GM12878 (cell line): ENCODE results near the gene ATXN7L1. TPM values are rescaled to one million over a fixed set of nuclear protein-coding genes. Genes with fewer than 3 reads are reported as not detected.
A peak's percentile ranks its signal among the peaks of the same experiment; 100 is the strongest.

ENCODE experiments used
- ATAC-seq: fragments of 200-7000 bp; cut with Tn5 transposase; 3 replicates; pipeline ENCODE4 v1.9.1; 2020; ENCODE audit warnings: mild to moderate bottlenecking, moderate library complexity
- BruUV-seq: library from RNA; stranded (reverse); fragments of 400-500 nt; replicated peaks from 2 replicates; lab custom pipeline; 2021; lab: Mats Ljungman, UMichigan
- CTCF ChIA-PET: fragments of 300-600 bp; sonication (Branson Sonifier 250); formaldehyde crosslinking; extraction: SDS; loops from one replicate; lab custom pipeline; 2021; ENCODE audit warnings: inconsistent platforms; lab: Yijun Ruan, JAX
- POLR2A ChIA-PET: fragments of 350-600 bp; formaldehyde crosslinking; extraction: SDS; loops from one replicate; lab custom pipeline; 2021; ENCODE audit warnings: inconsistent platforms; lab: Charles Lee
- RAD21 ChIA-PET: fragments of 300-600 bp; sonication (Branson Sonifier 250); formaldehyde crosslinking; loops from one replicate; lab custom pipeline; 2023; ENCODE audit warnings: antibody characterized with exemption; ENCODE audit not compliant: unreplicated experiment; lab: Charles Lee
- SMC1A ChIA-PET: fragments of 300-600 bp; sonication (Branson Sonifier 250); formaldehyde crosslinking; loops from one replicate; lab custom pipeline; 2023; ENCODE audit not compliant: unreplicated experiment, uncharacterized antibody; lab: Charles Lee
- DNase-seq: peaks from one replicate; pipeline ENCODE4 v3.0.0-alpha.2; 2011; ENCODE audit warnings: low read depth, low spot score
- FAIRE-seq: peaks from 3 replicates; lab custom pipeline; 2011; peaks lifted over from hg19 to GRCh38; lab: Jason Lieb, UNC
- H2AFZ ChIP-seq: 2 replicates; pipeline ENCODE4 v1.6.0; 2011; ENCODE audit warnings: low read depth, low read length, control low read depth; ENCODE audit not compliant: control insufficient read depth
- H3K27ac ChIP-seq: 2 replicates; pipeline ENCODE4 v1.5.1; 2011; ENCODE audit warnings: control low read depth; ENCODE audit not compliant: control insufficient read depth, insufficient read depth
- H3K27me3 ChIP-seq, 2 experiments: replicated peaks in 1 of 2; 2 replicates each; pipeline versions ENCODE4 v1.6.0 to v1.6.1; 2011; ENCODE audit warnings: low read length in 1 of 2; ENCODE audit not compliant: control insufficient read depth in 2 of 2, insufficient read depth in 2 of 2
- H3K36me3 ChIP-seq, 2 experiments: 2 replicates each; pipeline ENCODE4 v1.5.1; 2011; ENCODE audit warnings: low read length in 1 of 2; ENCODE audit not compliant: control insufficient read depth in 2 of 2, insufficient read depth in 2 of 2
- H3K4me1 ChIP-seq: 2 replicates; pipeline ENCODE4 v1.6.1; 2011; ENCODE audit warnings: mild to moderate bottlenecking, low read length, moderate library complexity, mixed read lengths; ENCODE audit not compliant: control insufficient read depth, insufficient read depth
- H3K4me2 ChIP-seq: 2 replicates; pipeline ENCODE4 v1.6.0; 2011; ENCODE audit warnings: control low read depth; ENCODE audit not compliant: control insufficient read depth, insufficient read depth
- H3K4me3 ChIP-seq: fragments of 200-600 bp; sonication (generic); 2 replicates; pipeline ENCODE4 v1.5.1; 2016
- H3K79me2 ChIP-seq: 2 replicates; pipeline ENCODE4 v1.6.0; 2011; ENCODE audit warnings: low read length; ENCODE audit not compliant: control insufficient read depth, insufficient read depth
- H3K9ac ChIP-seq: 2 replicates; pipeline ENCODE4 v1.8.0; 2011; ENCODE audit warnings: low read length, control low read depth, mixed read lengths; ENCODE audit not compliant: control insufficient read depth, insufficient read depth
- H3K9me3 ChIP-seq: replicated peaks from 3 replicates; pipeline ENCODE4 v1.5.1; 2011; ENCODE audit warnings: mild to moderate bottlenecking, low read length; ENCODE audit not compliant: control insufficient read depth, insufficient read depth
- H4K20me1 ChIP-seq: 2 replicates; pipeline ENCODE4 v1.6.0; 2011; ENCODE audit not compliant: control insufficient read depth, insufficient read depth
- BHLHE40 ChIP-seq, 2 experiments: fragments of 450-650 bp in 1 of 2; IDR thresholded peaks; 2 replicates each; pipeline ENCODE4 v1.6.1; 2011 to 2017; ENCODE audit warnings: low read depth in 2 of 2, borderline replicate concordance in 1 of 2, improper control_type of control experiment in 1 of 2, low read length in 1 of 2, mild to moderate bottlenecking in 1 of 2
- HDAC6 ChIP-seq: fragments of 200-600 bp; sonication (generic); IDR thresholded peaks from one replicate; pipeline ENCODE4 v1.8.0; 2017; ENCODE audit warnings: antibody characterized with exemption; ENCODE audit not compliant: unreplicated experiment
- MEF2B ChIP-seq: fragments of 450-650 bp; IDR thresholded peaks from 2 replicates; pipeline ENCODE4 v1.6.1; 2018; ENCODE audit warnings: mild to moderate bottlenecking, moderate library complexity; ENCODE audit not compliant: partially characterized antibody, poor library complexity, severe bottlenecking
- SIN3A ChIP-seq: IDR thresholded peaks from 2 replicates; pipeline ENCODE4 v1.6.1; 2012; ENCODE audit warnings: low read depth, low read length, improper control_type of control experiment
- WGBS: methylation state at CpG from one replicate; pipeline ENCODE4 v1.1.6; 2016; ENCODE audit warnings: low lambda C conversion rate; ENCODE audit not compliant: insufficient replicate concordance, insufficient coverage; ENCODE audit errors: missing lambda C conversion rate; 5-methylcytosine and 5-hydroxymethylcytosine counted together
- in situ Hi-C: fragments of 300-500 bp; cut with MboI; formaldehyde crosslinking; loops from 9 replicates; pipeline ENCODE4 v1.14.3; 2018; ENCODE audit warnings: mixed read lengths
- intact Hi-C: fragments of 100-400 bp; cut with micrococcal nuclease; formaldehyde crosslinking; loops from one replicate; pipeline ENCODE4 v1.14.2; 2022; ENCODE audit not compliant: unreplicated experiment
- polyA plus RNA-seq, 11 experiments: library from polyadenylated mRNA; depleted of rRNA in 4 of 11; unstranded in 6 of 11; stranded (reverse) in 5 of 11; fragments of >200 nt; fragmentation: Nextera tagmentation in 4 of 11; fragmentation: Illumina TruSeq in 1 of 11; extraction: Ambion mirVana in 4 of 11; extraction: Trizol in 1 of 11; gene quantifications; 1 replicate in 1 of 11; 2 replicates in 10 of 11; pipeline versions ENCODE4 v1.2.1 to v1.2.3, GENCODE V29; 2011 to 2016; ENCODE audit warnings: inconsistent platforms in 2 of 11, missing spikeins in 2 of 11, low read depth in 1 of 11
- total RNA-seq, 4 experiments: library from RNA; depleted of rRNA in 3 of 4; stranded (reverse); fragments of >200 nt in 3 of 4; fragmentation: Illumina TruSeq in 1 of 4; extraction: Trizol in 1 of 4; gene quantifications; 2 replicates each; pipeline versions ENCODE4 v1.2.1 to v1.2.3, GENCODE V29; 2013 to 2021
- TF ChIP-seq, protein P1 (sequence below): fragments of 450-650 bp; formaldehyde crosslinking; IDR thresholded peaks from 2 replicates; pipeline ENCODE4 v1.5.0; 2022; ENCODE audit warnings: mild to moderate bottlenecking, missing genetic modification characterization
- TF ChIP-seq, protein P2 (sequence below): fragments of 450-650 bp; IDR thresholded peaks from 2 replicates; pipeline ENCODE4 v1.6.1; 2018; ENCODE audit warnings: mild to moderate bottlenecking, low read depth, moderate library complexity; ENCODE audit not compliant: partially characterized antibody

ATXN7L1 gene
- total and polyA plus RNA-seq, 10 of the 15 experiments (the other 5 are each of a cell fraction or from before 2014, with no cell fraction given): 0.40 to 2.9 (median 1.2) TPM

DNA sequence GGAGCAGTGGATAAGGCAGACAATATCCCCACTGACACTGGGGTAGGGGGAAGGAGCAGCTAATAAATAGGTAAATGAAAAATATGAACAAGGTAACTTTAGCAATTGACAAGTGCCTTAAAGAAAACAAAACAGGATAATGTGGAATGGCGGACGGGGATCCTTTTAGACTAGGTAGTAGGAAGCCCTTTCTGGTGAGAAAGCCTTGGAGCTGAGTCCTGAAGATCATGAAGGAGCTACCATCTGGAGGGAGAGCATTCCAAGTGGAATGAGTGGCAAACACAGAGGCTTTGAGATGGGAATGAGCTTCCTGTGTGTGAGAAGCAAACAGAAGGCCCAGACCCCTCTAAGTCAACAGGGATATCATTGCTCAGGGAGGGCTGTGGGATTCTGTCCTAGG lies 16.0 kb upstream of the ATXN7L1 start (continued):
- TF ChIP-seq, protein P1, sequence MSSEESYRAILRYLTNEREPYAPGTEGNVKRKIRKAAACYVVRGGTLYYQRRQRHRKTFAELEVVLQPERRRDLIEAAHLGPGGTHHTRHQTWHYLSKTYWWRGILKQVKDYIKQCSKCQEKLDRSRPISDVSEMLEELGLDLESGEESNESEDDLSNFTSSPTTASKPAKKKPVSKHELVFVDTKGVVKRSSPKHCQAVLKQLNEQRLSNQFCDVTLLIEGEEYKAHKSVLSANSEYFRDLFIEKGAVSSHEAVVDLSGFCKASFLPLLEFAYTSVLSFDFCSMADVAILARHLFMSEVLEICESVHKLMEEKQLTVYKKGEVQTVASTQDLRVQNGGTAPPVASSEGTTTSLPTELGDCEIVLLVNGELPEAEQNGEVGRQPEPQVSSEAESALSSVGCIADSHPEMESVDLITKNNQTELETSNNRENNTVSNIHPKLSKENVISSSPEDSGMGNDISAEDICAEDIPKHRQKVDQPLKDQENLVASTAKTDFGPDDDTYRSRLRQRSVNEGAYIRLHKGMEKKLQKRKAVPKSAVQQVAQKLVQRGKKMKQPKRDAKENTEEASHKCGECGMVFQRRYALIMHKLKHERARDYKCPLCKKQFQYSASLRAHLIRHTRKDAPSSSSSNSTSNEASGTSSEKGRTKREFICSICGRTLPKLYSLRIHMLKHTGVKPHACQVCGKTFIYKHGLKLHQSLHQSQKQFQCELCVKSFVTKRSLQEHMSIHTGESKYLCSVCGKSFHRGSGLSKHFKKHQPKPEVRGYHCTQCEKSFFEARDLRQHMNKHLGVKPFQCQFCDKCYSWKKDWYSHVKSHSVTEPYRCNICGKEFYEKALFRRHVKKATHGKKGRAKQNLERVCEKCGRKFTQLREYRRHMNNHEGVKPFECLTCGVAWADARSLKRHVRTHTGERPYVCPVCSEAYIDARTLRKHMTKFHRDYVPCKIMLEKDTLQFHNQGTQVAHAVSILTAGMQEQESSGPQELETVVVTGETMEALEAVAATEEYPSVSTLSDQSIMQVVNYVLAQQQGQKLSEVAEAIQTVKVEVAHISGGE (CRISPR knock-in tag): no peak
- no peak for TF ChIP-seq SIN3A
- no peak for TF ChIP-seq HDAC6
- TF ChIP-seq MEF2B: no peak

DNA sequence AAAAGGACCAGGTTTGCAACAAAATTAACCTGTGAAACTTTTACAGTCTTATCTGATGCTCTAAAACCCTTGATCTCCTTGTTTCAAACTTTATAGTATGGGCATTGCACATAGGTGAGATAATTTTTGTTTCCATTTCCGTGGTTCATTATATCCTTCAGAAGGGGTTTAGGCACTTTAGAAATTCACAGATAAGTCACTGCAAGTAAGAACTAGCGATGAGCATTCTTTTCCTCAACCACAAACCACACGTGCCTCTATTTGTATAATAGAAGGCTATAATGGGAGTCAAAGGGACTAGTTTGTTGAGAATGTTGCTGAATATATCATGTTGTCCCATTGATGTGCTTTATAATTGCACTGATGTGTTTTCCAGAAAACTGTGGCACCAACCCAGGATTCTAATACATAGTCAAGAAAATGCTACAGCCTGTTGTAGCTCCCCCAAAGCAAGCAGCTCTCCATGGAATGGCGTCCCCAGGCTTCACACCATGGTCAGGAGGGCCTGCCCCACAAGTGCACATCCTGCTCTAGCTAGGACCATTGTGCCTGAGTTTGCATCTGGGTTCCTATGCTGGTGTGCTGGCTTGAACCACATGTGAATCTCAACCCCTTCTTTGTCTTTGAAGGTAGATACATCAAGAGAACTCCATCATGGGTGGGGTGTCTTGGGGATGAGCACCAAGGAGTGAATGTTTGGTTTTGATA lies 14.0 kb upstream of the ATXN7L1 start:
- no peak for DNase-seq
- Histone ChIP-seq H3K27ac (no peak overlapping the region), H3K79me2 (no peaks in the 10 kb centered on the region), H3K36me3 (no peaks in the 10 kb centered on the region), H3K9me3 (no peaks in the 10 kb centered on the region), H2AFZ (no peak overlapping the region)
- no peak for ATAC-seq
- 0 out of 4 replicates have a peak, but pooled peaks of 1 of the 2 experiments have one; percentile 33 for TF ChIP-seq BHLHE40 (IDR thresholded peaks at IDR 0.05; ENCODE audit: borderline replicate concordance in 1 of 2, low read depth in 2 of 2, low read length in 1 of 2)
- TF ChIP-seq, protein P2, sequence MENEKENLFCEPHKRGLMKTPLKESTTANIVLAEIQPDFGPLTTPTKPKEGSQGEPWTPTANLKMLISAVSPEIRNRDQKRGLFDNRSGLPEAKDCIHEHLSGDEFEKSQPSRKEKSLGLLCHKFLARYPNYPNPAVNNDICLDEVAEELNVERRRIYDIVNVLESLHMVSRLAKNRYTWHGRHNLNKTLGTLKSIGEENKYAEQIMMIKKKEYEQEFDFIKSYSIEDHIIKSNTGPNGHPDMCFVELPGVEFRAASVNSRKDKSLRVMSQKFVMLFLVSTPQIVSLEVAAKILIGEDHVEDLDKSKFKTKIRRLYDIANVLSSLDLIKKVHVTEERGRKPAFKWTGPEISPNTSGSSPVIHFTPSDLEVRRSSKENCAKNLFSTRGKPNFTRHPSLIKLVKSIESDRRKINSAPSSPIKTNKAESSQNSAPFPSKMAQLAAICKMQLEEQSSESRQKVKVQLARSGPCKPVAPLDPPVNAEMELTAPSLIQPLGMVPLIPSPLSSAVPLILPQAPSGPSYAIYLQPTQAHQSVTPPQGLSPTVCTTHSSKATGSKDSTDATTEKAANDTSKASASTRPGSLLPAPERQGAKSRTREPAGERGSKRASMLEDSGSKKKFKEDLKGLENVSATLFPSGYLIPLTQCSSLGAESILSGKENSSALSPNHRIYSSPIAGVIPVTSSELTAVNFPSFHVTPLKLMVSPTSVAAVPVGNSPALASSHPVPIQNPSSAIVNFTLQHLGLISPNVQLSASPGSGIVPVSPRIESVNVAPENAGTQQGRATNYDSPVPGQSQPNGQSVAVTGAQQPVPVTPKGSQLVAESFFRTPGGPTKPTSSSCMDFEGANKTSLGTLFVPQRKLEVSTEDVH: no peak
- TF ChIP-seq, all 136 proteins: peak for 1
- BruUV-seq: no TSS peak
- no peak overlapping the region for H3K4me3 ChIP-seq
- H4K20me1 ChIP-seq: no peaks in the 10 kb centered on the region
- in situ Hi-C loops: no loop called here
- intact Hi-C loops: no loop called here
- no peak overlapping the region for H3K4me2 ChIP-seq
- POLR2A ChIA-PET: no interaction called here
- no peaks in the 10 kb centered on the region for H3K4me1 ChIP-seq
- CTCF ChIA-PET: interaction anchor here (0.9 to 1.5 kb wide), 2 partner anchors 14 to 19 kb away, joined by 3 to 4 read pairs; partner anchors contain the start of gene ATXN7L1
- RAD21 ChIA-PET: no interaction called here
- SMC1A ChIA-PET: no interaction called here
- no peaks in the 10 kb centered on the region; a peak in 1 of 4 replicates for H3K27me3 ChIP-seq
- WGBS: 22% methylated on average over 4 of the region's 4 CpGs
- no peak overlapping the region for H3K9ac ChIP-seq
- no peak for FAIRE-seq
